K562 (cell line): ENCODE data around the gene IKZF4. TPM values are rescaled to one million over a fixed set of nuclear protein-coding genes. Genes with fewer than 3 reads are reported as not detected.
A peak's percentile ranks its signal among the peaks of the same experiment; 100 is the strongest.

ENCODE experiments used
- ARHGAP35 ChIP-seq: fragments of 450-650 bp; IDR thresholded peaks from 2 replicates; pipeline ENCODE4 v1.6.1; 2018; ENCODE audit not compliant: partially characterized antibody
- EZH2 ChIP-seq: IDR thresholded peaks from 2 replicates; pipeline ENCODE4 v1.6.1; 2012; ENCODE audit warnings: low read depth, mild to moderate bottlenecking, inconsistent platforms, low read length, borderline replicate concordance
- HIVEP1 ChIP-seq: fragments of 250-450 bp; sonication (Bioruptor Pico); IDR thresholded peaks from 2 replicates; pipeline ENCODE4 v1.4.0; 2020; ENCODE audit warnings: mild to moderate bottlenecking
- JUNB ChIP-seq: fragments of 450-650 bp; formaldehyde crosslinking; conservative IDR thresholded peaks from 2 replicates; pipeline ENCODE4 v1.4.0; 2020; ENCODE audit warnings: mild to moderate bottlenecking
- MCM2 ChIP-seq: fragments of 450-650 bp; IDR thresholded peaks from 2 replicates; pipeline ENCODE4 v1.6.1; 2017; ENCODE audit warnings: low read depth, mild to moderate bottlenecking
- STAT5A ChIP-seq: IDR thresholded peaks from 2 replicates; pipeline ENCODE4 v1.6.1; 2012; ENCODE audit warnings: low read length, inconsistent platforms, borderline replicate concordance
- ZNF12 ChIP-seq: sonication (generic); formaldehyde crosslinking; IDR thresholded peaks from 2 replicates; pipeline ENCODE4 v1.4.0; 2020; ENCODE audit warnings: mild to moderate bottlenecking, missing genetic modification reagents
- ZNF324 ChIP-seq: fragments of 250-450 bp; sonication (Bioruptor Pico); IDR thresholded peaks from 2 replicates; pipeline ENCODE4 v1.4.0; 2020; ENCODE audit warnings: mild to moderate bottlenecking
- ZNF561 ChIP-seq: fragments of 450-650 bp; formaldehyde crosslinking; conservative IDR thresholded peaks from 2 replicates; pipeline ENCODE4 v1.4.0; 2020; ENCODE audit warnings: mild to moderate bottlenecking, moderate library complexity
- ZNF76 ChIP-seq: fragments of 250-450 bp; sonication (Bioruptor Pico); IDR thresholded peaks from 2 replicates; pipeline ENCODE4 v1.4.0; 2020; ENCODE audit warnings: mild to moderate bottlenecking, moderate library complexity, borderline replicate concordance
- ZNF77 ChIP-seq: fragments of 250-450 bp; sonication (Bioruptor Pico); IDR thresholded peaks from 2 replicates; pipeline ENCODE4 v1.5.0; 2020
- polyA plus RNA-seq, 8 experiments: library from polyadenylated mRNA; depleted of rRNA in 4 of 8; stranded (reverse) in 5 of 8; unstranded in 3 of 8; fragments of >200 nt; fragmentation: Nextera tagmentation in 2 of 8; fragmentation: Illumina TruSeq in 1 of 8; extraction: Ambion mirVana in 2 of 8; extraction: Trizol in 1 of 8; gene quantifications; 2 replicates each; pipeline versions ENCODE4 v1.2.1 to v1.2.3, GENCODE V29; 2011 to 2014; ENCODE audit warnings: inconsistent platforms in 1 of 8, missing spikeins in 1 of 8
- total RNA-seq, 7 experiments: library from RNA; depleted of rRNA in 6 of 7; stranded (reverse); fragments of >200 nt in 6 of 7; fragmentation: Illumina TruSeq in 2 of 7; extraction: Trizol in 2 of 7; gene quantifications; 2 replicates each; pipeline versions ENCODE4 v1.2.1 to v1.2.3, GENCODE V29; 2011 to 2021; ENCODE audit warnings: low replicate concordance in 1 of 7
- TF ChIP-seq, protein P1 (sequence below): sonication (generic); formaldehyde crosslinking; IDR thresholded peaks from 2 replicates; pipeline ENCODE4 v1.8.0; 2023; ENCODE audit warnings: mild to moderate bottlenecking, missing genetic modification reagents
- TF ChIP-seq, protein P2 (sequence below), 2 experiments: fragments of 450-650 bp in 1 of 2; sonication (generic) in 1 of 2; formaldehyde crosslinking; conservative IDR thresholded peaks; 2 replicates each; pipeline versions ENCODE4 v1.4.0 to v1.8.1; 2020 to 2022; ENCODE audit warnings: mild to moderate bottlenecking in 1 of 2, missing genetic modification reagents in 1 of 2
- TF ChIP-seq, protein P3 (sequence below): fragments of 250-450 bp; sonication (Bioruptor Pico); IDR thresholded peaks from 2 replicates; pipeline ENCODE4 v1.8.0; 2022; ENCODE audit warnings: moderate library complexity, mild to moderate bottlenecking, inconsistent platforms
- TF ChIP-seq, protein P4 (sequence below): fragments of 250-450 bp; sonication (Bioruptor Pico); IDR thresholded peaks from 2 replicates; pipeline ENCODE4 v1.8.0; 2021; ENCODE audit warnings: mild to moderate bottlenecking, moderate library complexity
- TF ChIP-seq, protein P5 (sequence below): fragments of 250-450 bp; sonication (Bioruptor Pico); IDR thresholded peaks from 2 replicates; pipeline ENCODE4 v1.5.0; 2021; ENCODE audit warnings: mild to moderate bottlenecking, borderline replicate concordance
- TF ChIP-seq, protein P6 (sequence below): sonication (generic); formaldehyde crosslinking; IDR thresholded peaks from 2 replicates; pipeline ENCODE4 v1.8.1; 2023; ENCODE audit warnings: mild to moderate bottlenecking, missing genetic modification reagents, moderate library complexity

Gene IKZF4
- total and polyA plus RNA-seq, 9 of the 15 experiments (the other 6 are each of a cell fraction or from before 2014, with no cell fraction given): 1.9 to 16.3 (median 3.6) TPM

DNA sequence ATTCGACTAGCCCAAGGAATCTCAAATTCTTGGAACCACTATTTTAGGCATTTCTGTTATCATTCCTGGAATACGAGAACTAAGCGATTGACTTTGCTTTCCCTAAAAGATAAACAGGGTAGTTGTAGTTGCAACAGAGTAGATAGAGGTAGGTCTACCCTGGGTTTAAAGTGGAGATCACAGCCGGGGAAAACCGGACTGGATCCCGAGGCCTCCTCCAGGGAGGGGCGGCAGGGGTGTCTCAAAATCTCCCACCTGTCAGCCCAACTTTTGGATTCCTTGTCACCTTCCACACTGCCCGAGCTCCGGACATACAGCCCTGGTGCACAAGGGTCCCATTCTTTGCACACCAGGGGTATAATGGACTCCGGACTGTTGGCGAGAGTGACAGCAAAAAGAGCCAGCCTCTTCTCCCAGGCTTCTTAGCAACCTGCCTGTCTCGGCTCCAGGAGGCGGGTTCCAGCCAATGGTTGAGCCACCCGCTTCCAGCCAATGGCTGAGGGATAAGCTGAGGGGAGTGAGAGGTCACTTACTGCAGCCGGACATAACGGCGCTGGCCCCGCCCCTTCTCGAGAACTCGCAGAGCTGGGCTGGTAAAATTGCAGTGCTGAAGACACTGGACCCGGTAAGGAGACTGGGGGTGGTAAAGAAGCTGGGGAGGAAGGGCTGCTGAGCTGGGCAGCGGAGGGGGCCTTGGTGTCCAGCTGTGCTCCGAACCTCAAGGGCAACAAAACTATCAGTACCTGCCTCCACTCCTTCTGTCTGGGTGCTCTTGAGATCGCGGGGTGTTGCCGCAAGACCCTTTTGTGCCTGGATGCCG lies 23.9 kb upstream of the IKZF4 start, which contains the start of gene SUOX (continued):
- TF ChIP-seq, protein P1, sequence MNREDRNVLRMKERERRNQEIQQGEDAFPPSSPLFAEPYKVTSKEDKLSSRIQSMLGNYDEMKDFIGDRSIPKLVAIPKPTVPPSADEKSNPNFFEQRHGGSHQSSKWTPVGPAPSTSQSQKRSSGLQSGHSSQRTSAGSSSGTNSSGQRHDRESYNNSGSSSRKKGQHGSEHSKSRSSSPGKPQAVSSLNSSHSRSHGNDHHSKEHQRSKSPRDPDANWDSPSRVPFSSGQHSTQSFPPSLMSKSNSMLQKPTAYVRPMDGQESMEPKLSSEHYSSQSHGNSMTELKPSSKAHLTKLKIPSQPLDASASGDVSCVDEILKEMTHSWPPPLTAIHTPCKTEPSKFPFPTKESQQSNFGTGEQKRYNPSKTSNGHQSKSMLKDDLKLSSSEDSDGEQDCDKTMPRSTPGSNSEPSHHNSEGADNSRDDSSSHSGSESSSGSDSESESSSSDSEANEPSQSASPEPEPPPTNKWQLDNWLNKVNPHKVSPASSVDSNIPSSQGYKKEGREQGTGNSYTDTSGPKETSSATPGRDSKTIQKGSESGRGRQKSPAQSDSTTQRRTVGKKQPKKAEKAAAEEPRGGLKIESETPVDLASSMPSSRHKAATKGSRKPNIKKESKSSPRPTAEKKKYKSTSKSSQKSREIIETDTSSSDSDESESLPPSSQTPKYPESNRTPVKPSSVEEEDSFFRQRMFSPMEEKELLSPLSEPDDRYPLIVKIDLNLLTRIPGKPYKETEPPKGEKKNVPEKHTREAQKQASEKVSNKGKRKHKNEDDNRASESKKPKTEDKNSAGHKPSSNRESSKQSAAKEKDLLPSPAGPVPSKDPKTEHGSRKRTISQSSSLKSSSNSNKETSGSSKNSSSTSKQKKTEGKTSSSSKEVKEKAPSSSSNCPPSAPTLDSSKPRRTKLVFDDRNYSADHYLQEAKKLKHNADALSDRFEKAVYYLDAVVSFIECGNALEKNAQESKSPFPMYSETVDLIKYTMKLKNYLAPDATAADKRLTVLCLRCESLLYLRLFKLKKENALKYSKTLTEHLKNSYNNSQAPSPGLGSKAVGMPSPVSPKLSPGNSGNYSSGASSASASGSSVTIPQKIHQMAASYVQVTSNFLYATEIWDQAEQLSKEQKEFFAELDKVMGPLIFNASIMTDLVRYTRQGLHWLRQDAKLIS (CRISPR knock-in tag): no peak
- TF ChIP-seq, protein P2, sequence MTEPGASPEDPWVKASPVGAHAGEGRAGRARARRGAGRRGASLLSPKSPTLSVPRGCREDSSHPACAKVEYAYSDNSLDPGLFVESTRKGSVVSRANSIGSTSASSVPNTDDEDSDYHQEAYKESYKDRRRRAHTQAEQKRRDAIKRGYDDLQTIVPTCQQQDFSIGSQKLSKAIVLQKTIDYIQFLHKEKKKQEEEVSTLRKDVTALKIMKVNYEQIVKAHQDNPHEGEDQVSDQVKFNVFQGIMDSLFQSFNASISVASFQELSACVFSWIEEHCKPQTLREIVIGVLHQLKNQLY (CRISPR knock-in tag; conservative IDR thresholded peaks at IDR 0.05): no peak
- TF ChIP-seq ZNF12 (CRISPR knock-in tag) (no peak; the same call in 1 of the 2 replicates), STAT5A (peak; percentile 61; the same call in 1 of the 2 replicates), ARHGAP35 (no peak), EZH2 (no peak), JUNB (CRISPR knock-in tag) (no peak), ZNF76 (CRISPR knock-in tag) (no peak), MCM2 (no peak), ZNF77 (CRISPR knock-in tag) (no peak), ZNF324 (CRISPR knock-in tag) (no peak), ZNF561 (CRISPR knock-in tag) (no peak), HIVEP1 (CRISPR knock-in tag) (no peak)
- TF ChIP-seq, protein P3, sequence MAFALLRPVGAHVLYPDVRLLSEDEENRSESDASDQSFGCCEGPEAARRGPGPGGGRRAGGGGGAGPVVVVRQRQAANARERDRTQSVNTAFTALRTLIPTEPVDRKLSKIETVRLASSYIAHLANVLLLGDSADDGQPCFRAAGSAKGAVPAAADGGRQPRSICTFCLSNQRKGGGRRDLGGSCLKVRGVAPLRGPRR (CRISPR knock-in tag): no peak
- TF ChIP-seq, protein P4, sequence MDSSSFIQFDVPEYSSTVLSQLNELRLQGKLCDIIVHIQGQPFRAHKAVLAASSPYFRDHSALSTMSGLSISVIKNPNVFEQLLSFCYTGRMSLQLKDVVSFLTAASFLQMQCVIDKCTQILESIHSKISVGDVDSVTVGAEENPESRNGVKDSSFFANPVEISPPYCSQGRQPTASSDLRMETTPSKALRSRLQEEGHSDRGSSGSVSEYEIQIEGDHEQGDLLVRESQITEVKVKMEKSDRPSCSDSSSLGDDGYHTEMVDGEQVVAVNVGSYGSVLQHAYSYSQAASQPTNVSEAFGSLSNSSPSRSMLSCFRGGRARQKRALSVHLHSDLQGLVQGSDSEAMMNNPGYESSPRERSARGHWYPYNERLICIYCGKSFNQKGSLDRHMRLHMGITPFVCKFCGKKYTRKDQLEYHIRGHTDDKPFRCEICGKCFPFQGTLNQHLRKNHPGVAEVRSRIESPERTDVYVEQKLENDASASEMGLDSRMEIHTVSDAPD (CRISPR knock-in tag): no peak
- TF ChIP-seq, protein P5, sequence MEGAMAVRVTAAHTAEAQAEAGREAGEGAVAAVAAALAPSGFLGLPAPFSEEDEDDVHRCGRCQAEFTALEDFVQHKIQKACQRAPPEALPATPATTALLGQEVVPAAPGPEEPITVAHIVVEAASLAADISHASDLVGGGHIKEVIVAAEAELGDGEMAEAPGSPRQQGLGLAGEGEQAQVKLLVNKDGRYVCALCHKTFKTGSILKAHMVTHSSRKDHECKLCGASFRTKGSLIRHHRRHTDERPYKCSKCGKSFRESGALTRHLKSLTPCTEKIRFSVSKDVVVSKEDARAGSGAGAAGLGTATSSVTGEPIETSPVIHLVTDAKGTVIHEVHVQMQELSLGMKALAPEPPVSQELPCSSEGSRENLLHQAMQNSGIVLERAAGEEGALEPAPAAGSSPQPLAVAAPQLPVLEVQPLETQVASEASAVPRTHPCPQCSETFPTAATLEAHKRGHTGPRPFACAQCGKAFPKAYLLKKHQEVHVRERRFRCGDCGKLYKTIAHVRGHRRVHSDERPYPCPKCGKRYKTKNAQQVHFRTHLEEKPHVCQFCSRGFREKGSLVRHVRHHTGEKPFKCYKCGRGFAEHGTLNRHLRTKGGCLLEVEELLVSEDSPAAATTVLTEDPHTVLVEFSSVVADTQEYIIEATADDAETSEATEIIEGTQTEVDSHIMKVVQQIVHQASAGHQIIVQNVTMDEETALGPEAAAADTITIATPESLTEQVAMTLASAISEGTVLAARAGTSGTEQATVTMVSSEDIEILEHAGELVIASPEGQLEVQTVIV (CRISPR knock-in tag): no peak
- TF ChIP-seq, protein P6, sequence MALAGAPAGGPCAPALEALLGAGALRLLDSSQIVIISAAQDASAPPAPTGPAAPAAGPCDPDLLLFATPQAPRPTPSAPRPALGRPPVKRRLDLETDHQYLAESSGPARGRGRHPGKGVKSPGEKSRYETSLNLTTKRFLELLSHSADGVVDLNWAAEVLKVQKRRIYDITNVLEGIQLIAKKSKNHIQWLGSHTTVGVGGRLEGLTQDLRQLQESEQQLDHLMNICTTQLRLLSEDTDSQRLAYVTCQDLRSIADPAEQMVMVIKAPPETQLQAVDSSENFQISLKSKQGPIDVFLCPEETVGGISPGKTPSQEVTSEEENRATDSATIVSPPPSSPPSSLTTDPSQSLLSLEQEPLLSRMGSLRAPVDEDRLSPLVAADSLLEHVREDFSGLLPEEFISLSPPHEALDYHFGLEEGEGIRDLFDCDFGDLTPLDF (CRISPR knock-in tag): no peak
